ENCODE measurements around the gene COPS4.
"Not testable (repeated sequence)": the region's sequence is repeated elsewhere in the genome, so short reads cannot be mapped to it uniquely, and the experiment has no call there.

The COPS4 gene

GRCh38 chr4:83083925-83084475 is 49.0 kb downstream of the COPS4 start:
- no peaks in the 10 kb centered on the region for H4K20me1 ChIP-seq (ENCODE audit: insufficient read depth, low read length, poor library complexity, severe bottlenecking)
- TF ChIP-seq EZH2phosphoT487 (IDR thresholded peaks at IDR 0.05; ENCODE audit: borderline replicate concordance) (no peak), CTCF (conservative IDR thresholded peaks at IDR 0.05; ENCODE audit: low read length) (peak; percentile 61)
- no peaks in the 10 kb centered on the region for H3K9me2 ChIP-seq (replicated peaks; ENCODE audit: low read depth, low read length)
- H3K9me3 ChIP-seq (ENCODE audit: insufficient read depth, low read depth, low read length), result no peaks in the 10 kb centered on the region
- H2AFZ ChIP-seq (ENCODE audit: low read length), result no peak overlapping the region
- H3K4me3 ChIP-seq (ENCODE audit: low read length, poor library complexity, severe bottlenecking), result peak overlapping the region; percentile 3
- peaks cover 20% of the 10 kb centered on the region for H3K4me1 ChIP-seq (ENCODE audit: insufficient read depth, low read length, poor library complexity, severe bottlenecking)
- no peaks in the 10 kb centered on the region for H3F3A ChIP-seq (ENCODE audit: low read depth)
- no peaks in the 10 kb centered on the region for H3K79me2 ChIP-seq (ENCODE audit: insufficient read depth, low read length)
- H3K27me3 ChIP-seq (ENCODE audit: insufficient read depth, low read length, poor library complexity, severe bottlenecking), result no peaks in the 10 kb centered on the region
- peak overlapping the region; percentile 10 for H3K9ac ChIP-seq (ENCODE audit: low read depth, low read length, poor library complexity, severe bottlenecking)
- peaks cover 9% of the 10 kb centered on the region; the same call in 1 of the 2 replicates for H3K36me3 ChIP-seq (ENCODE audit: insufficient read depth, low read length)
- H3K4me2 ChIP-seq (ENCODE audit: low read depth, low read length, poor library complexity, severe bottlenecking), result peak overlapping the region; percentile 57

- not testable (repeated sequence) for H3F3A ChIP-seq (ENCODE audit: low read depth); H3K9me3 ChIP-seq (ENCODE audit: insufficient read depth, low read depth, low read length); H2AFZ ChIP-seq (ENCODE audit: low read length); H4K20me1 ChIP-seq (ENCODE audit: insufficient read depth, low read length, poor library complexity, severe bottlenecking); H3K4me2 ChIP-seq (ENCODE audit: low read depth, low read length, poor library complexity, severe bottlenecking); H3K9me2 ChIP-seq (replicated peaks; ENCODE audit: low read depth, low read length); H3K27me3 ChIP-seq (ENCODE audit: insufficient read depth, low read length, poor library complexity, severe bottlenecking); H3K79me2 ChIP-seq (ENCODE audit: insufficient read depth, low read length); H3K4me3 ChIP-seq (ENCODE audit: low read length, poor library complexity, severe bottlenecking); H3K9ac ChIP-seq (ENCODE audit: low read depth, low read length, poor library complexity, severe bottlenecking)
- Histone ChIP-seq H3K4me1 (ENCODE audit: insufficient read depth, low read length, poor library complexity, severe bottlenecking) (peaks cover 20% of the 10 kb centered on the region), H3K36me3 (ENCODE audit: insufficient read depth, low read length) (peaks cover 19% of the 10 kb centered on the region; the same call in 1 of the 2 replicates)
Observed at GRCh38 chr4:83084956-83085355, 50.0 kb downstream of the COPS4 start.

GRCh38 chr4:83089410-83090157 is 54.6 kb downstream of the COPS4 start:
- no peaks in the 10 kb centered on the region for H3K4me1 ChIP-seq (ENCODE audit: insufficient read depth, low read length, poor library complexity, severe bottlenecking)
- no peaks in the 10 kb centered on the region for H3F3A ChIP-seq (ENCODE audit: low read depth)
- no peaks in the 10 kb centered on the region for H3K27me3 ChIP-seq (ENCODE audit: insufficient read depth, low read length, poor library complexity, severe bottlenecking)
- no peak overlapping the region for H3K4me2 ChIP-seq (ENCODE audit: low read depth, low read length, poor library complexity, severe bottlenecking)
- H3K79me2 ChIP-seq (ENCODE audit: insufficient read depth, low read length), result no peaks in the 10 kb centered on the region
- no peaks in the 10 kb centered on the region for H4K20me1 ChIP-seq (ENCODE audit: insufficient read depth, low read length, poor library complexity, severe bottlenecking)
- no peak overlapping the region for H2AFZ ChIP-seq (ENCODE audit: low read length)
- H3K9me3 ChIP-seq (ENCODE audit: insufficient read depth, low read depth, low read length), result no peaks in the 10 kb centered on the region
- no peak overlapping the region for H3K9ac ChIP-seq (ENCODE audit: low read depth, low read length, poor library complexity, severe bottlenecking)
- TF ChIP-seq EZH2phosphoT487 (IDR thresholded peaks at IDR 0.05; ENCODE audit: borderline replicate concordance) (no peak), CTCF (conservative IDR thresholded peaks at IDR 0.05; ENCODE audit: low read length) (no peak)
- H3K4me3 ChIP-seq (ENCODE audit: low read length, poor library complexity, severe bottlenecking), result no peak overlapping the region
- H3K36me3 ChIP-seq (ENCODE audit: insufficient read depth, low read length), result peaks cover 63% of the 10 kb centered on the region; the same call in 1 of the 2 replicates
- H3K9me2 ChIP-seq (replicated peaks; ENCODE audit: low read depth, low read length), result no peaks in the 10 kb centered on the region

Data from Loucy (cell line).